ENCODE results near the gene TNIP3. TPM values are rescaled to one million over a fixed set of nuclear protein-coding genes. Genes with fewer than 3 reads are reported as not detected.
"Not testable (repeated sequence)": the region's sequence is repeated elsewhere in the genome, so short reads cannot be mapped to it uniquely, and the experiment has no call there.

Gene TNIP3
- total RNA-seq = 0.32 TPM

GRCh38 chr4:121164291-121164690, at the start of gene TNIP3:
Gene TNIP3 (minus strand): TSS chr4:121164321. CDS start chr4:121164125, 196 bp downstream.
- DNase-seq (ENCODE audit: low spot score) = no peak

GRCh38 chr4:121212806-121213205, 48.7 kb upstream of the TNIP3 start:
- DNase-seq (ENCODE audit: low spot score) = no peak

GRCh38 chr4:121209171-121209570, 45.0 kb upstream of the TNIP3 start:
- DNase-seq (ENCODE audit: low spot score) = no peak

- no peak for DNase-seq (ENCODE audit: low spot score)
Observed at GRCh38 chr4:121208244-121209007, 44.3 kb upstream of the TNIP3 start.

- not testable (repeated sequence) for DNase-seq (ENCODE audit: low spot score)
Observed at GRCh38 chr4:121205777-121206176, 41.7 kb upstream of the TNIP3 start.

GRCh38 chr4:121200795-121201472, 36.8 kb upstream of the TNIP3 start:
- DNase-seq (ENCODE audit: low spot score) = no peak

- peak; percentile 16 for DNase-seq (ENCODE audit: low spot score)
Observed at GRCh38 chr4:121199742-121200561, 35.8 kb upstream of the TNIP3 start.

- no peak for DNase-seq (ENCODE audit: low spot score)
Observed at GRCh38 chr4:121198251-121198650, 34.1 kb upstream of the TNIP3 start.

- no peak for DNase-seq (ENCODE audit: low spot score)
Observed at GRCh38 chr4:121195649-121196048, 31.5 kb upstream of the TNIP3 start.

GRCh38 chr4:121192480-121192879, 28.4 kb upstream of the TNIP3 start:
- no peak for DNase-seq (ENCODE audit: low spot score)

GRCh38 chr4:121192013-121192412, 27.9 kb upstream of the TNIP3 start:
- no peak for DNase-seq (ENCODE audit: low spot score)

- DNase-seq (ENCODE audit: low spot score) = no peak
Observed at GRCh38 chr4:121191361-121191760, 27.2 kb upstream of the TNIP3 start.

- no peak for DNase-seq (ENCODE audit: low spot score)
Observed at GRCh38 chr4:121190389-121190788, 26.3 kb upstream of the TNIP3 start.

- DNase-seq (ENCODE audit: low spot score) = no peak
Observed at GRCh38 chr4:121189326-121190215, 25.4 kb upstream of the TNIP3 start.

GRCh38 chr4:121187206-121187605, 23.1 kb upstream of the TNIP3 start:
- DNase-seq (ENCODE audit: low spot score) = no peak

- no peak for DNase-seq (ENCODE audit: low spot score)
Observed at GRCh38 chr4:121185960-121186359, 21.8 kb upstream of the TNIP3 start.

- DNase-seq (ENCODE audit: low spot score) = no peak
Observed at GRCh38 chr4:121183989-121184388, 19.9 kb upstream of the TNIP3 start.

GRCh38 chr4:121183361-121183760, 19.2 kb upstream of the TNIP3 start:
- DNase-seq (ENCODE audit: low spot score) = no peak

GRCh38 chr4:121182296-121182695, 18.2 kb upstream of the TNIP3 start:
- DNase-seq (ENCODE audit: low spot score) = no peak

- DNase-seq (ENCODE audit: low spot score) = no peak
Observed at GRCh38 chr4:121181493-121181892, 17.4 kb upstream of the TNIP3 start.

GRCh38 chr4:121180558-121180957, 16.4 kb upstream of the TNIP3 start:
- no peak for DNase-seq (ENCODE audit: low spot score)

All from mucosa of gallbladder (tissue), 1 donor.